Suprapubic skin (tissue), 4 donors: ENCODE results near the gene ALDH3B1.

Experiments used
- CTCF ChIP-seq, 2 donors: fragments of 200-600 bp in 1 of 2; fragments of 450-650 bp in 1 of 2; sonication (generic) in 1 of 2; IDR thresholded peaks; one replicate each; pipeline ENCODE4 v1.5.1; 2016 to 2019; ENCODE audit warnings: antibody characterized with exemption in 2 of 2, mild to moderate bottlenecking in 1 of 2, moderate library complexity in 1 of 2
- EP300 ChIP-seq: sonication (generic); formaldehyde crosslinking; IDR thresholded peaks from one replicate; pipeline ENCODE4 v1.6.1; 2017; ENCODE audit warnings: antibody characterized with exemption
- POLR2A ChIP-seq, 2 donors: fragments of 450-650 bp; IDR thresholded peaks; one replicate each; pipeline ENCODE4 v1.6.1; 2017; ENCODE audit warnings: antibody characterized with exemption in 2 of 2, mild to moderate bottlenecking in 2 of 2, moderate library complexity in 2 of 2
- POLR2AphosphoS5 ChIP-seq, 3 donors: sonication (generic); formaldehyde crosslinking; IDR thresholded peaks; one replicate each; pipeline ENCODE4 v1.6.1; 2017; ENCODE audit warnings: antibody characterized with exemption in 3 of 3

- TF ChIP-seq CTCF (IDR thresholded peaks at IDR 0.05), result no peak
- no peak for TF ChIP-seq POLR2A (IDR thresholded peaks at IDR 0.05)
- no peak for TF ChIP-seq POLR2AphosphoS5 (IDR thresholded peaks at IDR 0.05)
- TF ChIP-seq EP300, result no peak
Observed at GRCh38 chr11:68051191-68052136, 41.3 kb downstream of the ALDH3B1 start.
